Breast epithelium (tissue), 4 donors: ENCODE data around the gene PER2. TPM values are rescaled to one million over a fixed set of nuclear protein-coding genes. Genes with fewer than 3 reads are reported as not detected.
A peak's percentile ranks its signal among the peaks of the same experiment; 100 is the strongest.

Experiments used
- DNase-seq, 2 donors: peaks; one replicate each; pipeline ENCODE4 v3.0.0-alpha.2; 2019; ENCODE audit warnings: low spot score in 2 of 2
- H3K27ac ChIP-seq, 2 donors: fragments of 200-600 bp; sonication (generic) in 1 of 2; one replicate each; pipeline ENCODE4 v1.5.1; 2016 to 2019; ENCODE audit warnings: mild to moderate bottlenecking in 1 of 2
- H3K27me3 ChIP-seq, 2 donors: fragments of 200-600 bp; sonication (generic) in 1 of 2; one replicate each; pipeline versions ENCODE4 v1.5.1 to v1.6.0; 2017 to 2019; ENCODE audit warnings: control low read depth in 1 of 2, mild to moderate bottlenecking in 1 of 2
- H3K36me3 ChIP-seq: fragments of 200-600 bp; one replicate; pipeline ENCODE4 v1.5.1; 2019
- H3K4me1 ChIP-seq, 2 donors: fragments of 200-600 bp; sonication (generic); one replicate each; pipeline ENCODE4 v1.5.1; 2016 to 2019; ENCODE audit warnings: control low read depth in 1 of 2
- H3K4me3 ChIP-seq, 3 donors: fragments of 200-600 bp; sonication (generic); 1 replicate in 2 of 3; 2 replicates in 1 of 3; pipeline ENCODE4 v1.5.1; 2016 to 2019; ENCODE audit warnings: mild to moderate bottlenecking in 3 of 3, moderate library complexity in 2 of 3
- H3K9me3 ChIP-seq, 2 donors: fragments of 200-600 bp; sonication (generic) in 1 of 2; one replicate each; pipeline ENCODE4 v1.5.1; 2016 to 2019; ENCODE audit warnings: control low read depth in 1 of 2
- CTCF ChIP-seq, 3 donors: fragments of 450-650 bp; IDR thresholded peaks; one replicate each; pipeline ENCODE4 v1.5.1; 2016 to 2017; ENCODE audit warnings: antibody characterized with exemption in 3 of 3, mild to moderate bottlenecking in 3 of 3, moderate library complexity in 3 of 3
- POLR2A ChIP-seq: fragments of 450-650 bp; IDR thresholded peaks from one replicate; pipeline ENCODE4 v1.6.1; 2016; ENCODE audit warnings: antibody characterized with exemption, mild to moderate bottlenecking, moderate library complexity
- POLR2AphosphoS5 ChIP-seq, 3 donors: sonication (generic); formaldehyde crosslinking; IDR thresholded peaks; one replicate each; pipeline ENCODE4 v1.6.1; 2017; ENCODE audit warnings: antibody characterized with exemption in 3 of 3
- intact Hi-C: fragments of 100-400 bp; cut with DNase I; formaldehyde crosslinking; loops from one replicate; pipeline ENCODE4 v1.15.1; 2023; ENCODE audit warnings: low total_unique reads
- total RNA-seq, 3 donors: library from RNA; depleted of rRNA; stranded (reverse); fragments of >200 nt; gene quantifications; one replicate each; pipeline ENCODE4 v1.1.0, GENCODE V29; 2016

Gene PER2
- total RNA-seq, 3 donors from 2014 or later = 14.1 to 29.7 (median 16.1) TPM

- Histone ChIP-seq H3K27me3 (no peaks in the 10 kb centered on the region), H3K9me3 (no peaks in the 10 kb centered on the region), H3K27ac (peak overlapping the region; percentile 97 to 99), H3K36me3 (no peaks in the 10 kb centered on the region), H3K4me3 (no peak overlapping the region), H3K4me1 (peaks cover 3 to 5% of the 10 kb centered on the region in 2 donors)
- no peak for DNase-seq
- intact Hi-C loops = no loop called here
- no peak for TF ChIP-seq CTCF (IDR thresholded peaks at IDR 0.05)
- TF ChIP-seq POLR2AphosphoS5 (IDR thresholded peaks at IDR 0.05) = no peak
- TF ChIP-seq POLR2A = no peak
These were observed 2.5 kb upstream of the PER2 start for GRCh38 chr2:238290715-238291549.

GRCh38 chr2:238290091-238290509 lies 1.7 kb upstream of the PER2 start:
- peak overlapping the region; percentile 97 to 99 for H3K27ac ChIP-seq
- no peaks in the 10 kb centered on the region for H3K36me3 ChIP-seq
- no peaks in the 10 kb centered on the region for H3K9me3 ChIP-seq
- H3K4me3 ChIP-seq = peak overlapping the region in 1 of 3 donors; percentile 86
- no peaks in the 10 kb centered on the region for H3K27me3 ChIP-seq
- H3K4me1 ChIP-seq = peaks cover 7 to 9% of the 10 kb centered on the region in 2 donors
- intact Hi-C loops = no loop called here
- TF ChIP-seq POLR2AphosphoS5 (IDR thresholded peaks at IDR 0.05) (peak in 2 of 3 donors; percentile 29 to 58), POLR2A (no peak), CTCF (IDR thresholded peaks at IDR 0.05) (no peak)
- DNase-seq = peak; percentile 88 to 92

- H3K4me1 ChIP-seq = peaks cover 12 to 15% of the 10 kb centered on the region in 2 donors
- H3K27ac ChIP-seq = peak overlapping the region; percentile 97 to 99
- H3K9me3 ChIP-seq = no peaks in the 10 kb centered on the region
- H3K27me3 ChIP-seq = no peaks in the 10 kb centered on the region
- H3K4me3 ChIP-seq = peak overlapping the region; percentile 83 to 86 (median 86)
- DNase-seq = no peak
- TF ChIP-seq CTCF (IDR thresholded peaks at IDR 0.05) = no peak
- TF ChIP-seq POLR2AphosphoS5 (IDR thresholded peaks at IDR 0.05) = no peak
- no peak for TF ChIP-seq POLR2A
- intact Hi-C loops = no loop called here
- no peaks in the 10 kb centered on the region for H3K36me3 ChIP-seq
These were observed 1.2 kb upstream of the PER2 start for GRCh38 chr2:238289574-238289973.

GRCh38 chr2:238288650-238289573 lies 502 bp upstream of the PER2 start:
- H3K4me1 ChIP-seq = peaks cover 14 to 19% of the 10 kb centered on the region in 2 donors
- no peaks in the 10 kb centered on the region for H3K36me3 ChIP-seq
- no peaks in the 10 kb centered on the region for H3K9me3 ChIP-seq
- intact Hi-C loops = no loop called here
- peak overlapping the region; percentile 97 to 99 for H3K27ac ChIP-seq
- H3K27me3 ChIP-seq = no peaks in the 10 kb centered on the region
- peak overlapping the region; percentile 83 to 86 (median 86) for H3K4me3 ChIP-seq
- TF ChIP-seq POLR2A (peak; percentile 64), POLR2AphosphoS5 (IDR thresholded peaks at IDR 0.05) (peak; percentile 89 to 97 (median 96)), CTCF (IDR thresholded peaks at IDR 0.05) (peak in 2 of 3 donors; percentile 27 to 28)
- DNase-seq = peak; percentile 98 to 99
